ENCODE results near the gene ADAM19.

The ADAM19 gene

DNA sequence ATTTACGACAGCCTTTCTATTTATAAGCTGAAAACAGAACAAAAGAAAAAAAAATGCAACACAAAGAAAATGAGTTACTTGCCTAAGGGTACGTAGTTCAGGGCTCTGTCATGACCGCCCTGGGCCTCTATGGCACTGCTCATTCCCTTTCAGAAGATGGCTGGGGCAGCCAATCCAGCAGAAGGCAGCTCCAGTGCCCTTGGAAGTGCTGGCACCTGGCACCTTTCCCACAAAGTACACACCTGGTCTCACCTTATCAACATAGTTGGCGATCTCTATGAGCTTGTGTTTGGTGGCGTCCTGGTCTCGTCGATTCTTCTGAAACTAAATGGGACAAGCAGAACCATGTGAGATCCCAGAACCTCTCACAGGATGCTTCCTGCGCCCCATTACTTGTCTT, 62.4 kb downstream of the ADAM19 start:
- DNase-seq (no peak), ATAC-seq (ENCODE audit: insufficient read depth, low read depth) (no peak)
- no peaks in the 10 kb centered on the region; the same call in 1 of the 2 replicates for H3K36me3 ChIP-seq (ENCODE audit: insufficient read depth, low read length)
- no peaks in the 10 kb centered on the region for H3K4me1 ChIP-seq (ENCODE audit: insufficient read depth, low read length)
- no peak overlapping the region for H3K9ac ChIP-seq (ENCODE audit: low read depth, low read length)
- TF ChIP-seq CTCF (IDR thresholded peaks at IDR 0.05; ENCODE audit: borderline replicate concordance, extremely low read depth, low read length, poor library complexity, severe bottlenecking) (no peak), EZH2 (IDR thresholded peaks at IDR 0.05; ENCODE audit: borderline replicate concordance, low read depth, low read length, severe bottlenecking) (no peak)
- H4K20me1 ChIP-seq (ENCODE audit: insufficient read depth, low read length) = no peaks in the 10 kb centered on the region
- no peak overlapping the region for H3K4me3 ChIP-seq (ENCODE audit: low read depth in 1 of 2, low read length in 2 of 2)
- H3K79me2 ChIP-seq (ENCODE audit: insufficient read depth, low read length) = no peaks in the 10 kb centered on the region
- H3K4me2 ChIP-seq (ENCODE audit: insufficient read depth, low read length) = no peak overlapping the region
- no peaks in the 10 kb centered on the region for H3K9me3 ChIP-seq (ENCODE audit: insufficient read depth, low read length, severe bottlenecking)
- H3K27ac ChIP-seq (ENCODE audit: low read length) = no peak overlapping the region
- no peak overlapping the region for H2AFZ ChIP-seq (ENCODE audit: low read depth, low read length)
- no peaks in the 10 kb centered on the region for H3K27me3 ChIP-seq (ENCODE audit: insufficient read depth, low read length, poor library complexity)

- Histone ChIP-seq H3K27ac (ENCODE audit: low read length) (no peak overlapping the region), H3K4me3 (ENCODE audit: low read depth in 1 of 2, low read length in 2 of 2) (no peak overlapping the region), H2AFZ (ENCODE audit: low read depth, low read length) (no peak overlapping the region), H4K20me1 (ENCODE audit: insufficient read depth, low read length) (no peaks in the 10 kb centered on the region), H3K9me3 (ENCODE audit: insufficient read depth, low read length, severe bottlenecking) (no peaks in the 10 kb centered on the region), H3K27me3 (ENCODE audit: insufficient read depth, low read length, poor library complexity) (no peaks in the 10 kb centered on the region), H3K36me3 (ENCODE audit: insufficient read depth, low read length) (peaks cover 2% of the 10 kb centered on the region), H3K4me2 (ENCODE audit: insufficient read depth, low read length) (no peak overlapping the region), H3K4me1 (ENCODE audit: insufficient read depth, low read length) (no peaks in the 10 kb centered on the region), H3K9ac (ENCODE audit: low read depth, low read length) (no peak overlapping the region), H3K79me2 (ENCODE audit: insufficient read depth, low read length) (no peaks in the 10 kb centered on the region)
- DNase-seq = no peak
- TF ChIP-seq EZH2 (IDR thresholded peaks at IDR 0.05; ENCODE audit: borderline replicate concordance, low read depth, low read length, severe bottlenecking) (no peak), CTCF (IDR thresholded peaks at IDR 0.05; ENCODE audit: borderline replicate concordance, extremely low read depth, low read length, poor library complexity, severe bottlenecking) (no peak)
- ATAC-seq (ENCODE audit: insufficient read depth, low read depth) = no peak
Measured at GRCh38 chr5:157511651-157512644, 63.6 kb downstream of the ADAM19 start.

- H3K36me3 ChIP-seq (ENCODE audit: insufficient read depth, low read length) = peaks cover 3% of the 10 kb centered on the region
- no peak overlapping the region for H3K4me2 ChIP-seq (ENCODE audit: insufficient read depth, low read length)
- no peaks in the 10 kb centered on the region for H3K79me2 ChIP-seq (ENCODE audit: insufficient read depth, low read length)
- DNase-seq (no peak), ATAC-seq (ENCODE audit: insufficient read depth, low read depth) (no peak)
- no peak overlapping the region for H3K4me3 ChIP-seq (ENCODE audit: low read depth in 1 of 2, low read length in 2 of 2)
- no peaks in the 10 kb centered on the region for H4K20me1 ChIP-seq (ENCODE audit: insufficient read depth, low read length)
- H3K9ac ChIP-seq (ENCODE audit: low read depth, low read length) = no peak overlapping the region
- no peak overlapping the region for H2AFZ ChIP-seq (ENCODE audit: low read depth, low read length)
- TF ChIP-seq EZH2 (IDR thresholded peaks at IDR 0.05; ENCODE audit: borderline replicate concordance, low read depth, low read length, severe bottlenecking) = no peak
- no peak for TF ChIP-seq CTCF (IDR thresholded peaks at IDR 0.05; ENCODE audit: borderline replicate concordance, extremely low read depth, low read length, poor library complexity, severe bottlenecking)
- H3K4me1 ChIP-seq (ENCODE audit: insufficient read depth, low read length) = no peaks in the 10 kb centered on the region
- no peaks in the 10 kb centered on the region for H3K9me3 ChIP-seq (ENCODE audit: insufficient read depth, low read length, severe bottlenecking)
- H3K27ac ChIP-seq (ENCODE audit: low read length) = no peak overlapping the region
- no peaks in the 10 kb centered on the region for H3K27me3 ChIP-seq (ENCODE audit: insufficient read depth, low read length, poor library complexity)
Measured at GRCh38 chr5:157510682-157511081, 64.9 kb downstream of the ADAM19 start.

All from DND-41 (cell line).